Spinal cord (tissue), 10 donors: ENCODE data around the gene FRRS1L. TPM values are rescaled to one million over a fixed set of nuclear protein-coding genes. Genes with fewer than 3 reads are reported as not detected.

Source experiments
- DNase-seq, 6 donors: peaks; one replicate each; pipeline versions ENCODE4 v3.0.0 to v3.0.0-alpha.2; 2013 to 2015; ENCODE audit warnings: low spot score in 6 of 6, low read depth in 4 of 6
- H3K27ac ChIP-seq: one replicate; pipeline ENCODE4 v1.5.1; 2013; ENCODE audit warnings: low read depth, low read length, control low read depth
- H3K27me3 ChIP-seq: one replicate; pipeline ENCODE4 v1.6.1; 2013; ENCODE audit warnings: low read length; ENCODE audit not compliant: control insufficient read depth, insufficient read depth
- H3K36me3 ChIP-seq: one replicate; pipeline ENCODE4 v1.6.1; 2013; ENCODE audit warnings: low read length; ENCODE audit not compliant: control insufficient read depth, insufficient read depth
- H3K4me1 ChIP-seq: one replicate; pipeline ENCODE4 v1.6.1; 2013; ENCODE audit warnings: low read length; ENCODE audit not compliant: control insufficient read depth, insufficient read depth
- H3K4me3 ChIP-seq: one replicate; pipeline ENCODE4 v1.5.1; 2013; ENCODE audit warnings: low read depth, low read length, control low read depth
- H3K9me3 ChIP-seq: one replicate; pipeline ENCODE4 v1.6.1; 2013; ENCODE audit warnings: low read length; ENCODE audit not compliant: control insufficient read depth, insufficient read depth
- WGBS: methylation state at CpG from one replicate; pipeline ENCODE4 v1.1.5; 2013; ENCODE audit warnings: missing lambda C conversion rate; ENCODE audit not compliant: insufficient coverage; 5-methylcytosine and 5-hydroxymethylcytosine counted together
- polyA plus RNA-seq, 2 donors: library from polyadenylated mRNA; unstranded; fragments of 120-200 nt; gene quantifications; one replicate each; pipeline ENCODE4 v1.2.1, GENCODE V29; 2013; ENCODE audit not compliant: insufficient read length in 2 of 2
- total RNA-seq, 2 donors: library from RNA; depleted of rRNA in 1 of 2; stranded (reverse); fragments of 120-200 nt in 1 of 2; fragments of >200 nt in 1 of 2; gene quantifications; one replicate each; pipeline versions ENCODE4 v1.2.3 to v1.2.4, GENCODE V29; 2013 to 2014
- donor health status: healthy.

The FRRS1L gene
- total and polyA plus RNA-seq, 4 donors: 19.7 to 86.7 (median 81.9) TPM

- DNase-seq: no peak
- Histone ChIP-seq H3K4me3 (no peak overlapping the region), H3K27ac (no peak overlapping the region), H3K36me3 (no peaks in the 10 kb centered on the region), H3K4me1 (peaks cover 14% of the 10 kb centered on the region), H3K27me3 (no peaks in the 10 kb centered on the region), H3K9me3 (no peaks in the 10 kb centered on the region)
- 100% methylated on average over 1 of the region's 3 CpGs for WGBS
Measured at GRCh38 chr9:109162677-109163076, 4.4 kb downstream of the FRRS1L start.

GRCh38 chr9:109161471-109161870 lies 5.6 kb downstream of the FRRS1L start:
- Histone ChIP-seq H3K36me3 (no peaks in the 10 kb centered on the region), H3K4me3 (no peak overlapping the region), H3K27ac (no peak overlapping the region), H3K9me3 (no peaks in the 10 kb centered on the region), H3K27me3 (no peaks in the 10 kb centered on the region), H3K4me1 (peaks cover 6% of the 10 kb centered on the region)
- DNase-seq: peak in 1 of 6 donors; percentile 37
- no CpG with 5 or more reads among the region's 3 CpGs for WGBS

- Histone ChIP-seq H3K36me3 (no peaks in the 10 kb centered on the region), H3K9me3 (no peaks in the 10 kb centered on the region), H3K4me3 (no peak overlapping the region), H3K27me3 (no peaks in the 10 kb centered on the region), H3K4me1 (no peaks in the 10 kb centered on the region), H3K27ac (no peak overlapping the region)
- no peak for DNase-seq
- 97% methylated on average over 4 of the region's 4 CpGs for WGBS
Measured at GRCh38 chr9:109159583-109159982, 7.5 kb downstream of the FRRS1L start.

GRCh38 chr9:109158651-109159050 lies 8.4 kb downstream of the FRRS1L start:
- no peak overlapping the region for H3K4me3 ChIP-seq
- no peaks in the 10 kb centered on the region for H3K9me3 ChIP-seq
- no peaks in the 10 kb centered on the region for H3K36me3 ChIP-seq
- no peaks in the 10 kb centered on the region for H3K27me3 ChIP-seq
- DNase-seq: peak in 1 of 6 donors; percentile 31
- H3K27ac ChIP-seq: no peak overlapping the region
- no peaks in the 10 kb centered on the region for H3K4me1 ChIP-seq

GRCh38 chr9:109156708-109157107 lies 10.3 kb downstream of the FRRS1L start:
- WGBS: 83% methylated on average over 1 of the region's 8 CpGs
- no peaks in the 10 kb centered on the region for H3K36me3 ChIP-seq

GRCh38 chr9:109150925-109151545 lies 16.0 kb downstream of the FRRS1L start:
- no peak for DNase-seq
- no peak overlapping the region for H3K27ac ChIP-seq
- H3K9me3 ChIP-seq: peaks cover 2% of the 10 kb centered on the region
- no peaks in the 10 kb centered on the region for H3K27me3 ChIP-seq
- no peak overlapping the region for H3K4me3 ChIP-seq
- H3K36me3 ChIP-seq: peaks cover 4% of the 10 kb centered on the region
- WGBS: 86% methylated on average over 1 of the region's 3 CpGs
- no peaks in the 10 kb centered on the region for H3K4me1 ChIP-seq

More at GRCh38 chr9:109156708-109157107, 10.3 kb downstream of the FRRS1L start:
- Histone ChIP-seq H3K4me1 (no peaks in the 10 kb centered on the region), H3K4me3 (no peak overlapping the region), H3K27ac (no peak overlapping the region), H3K9me3 (peaks cover 2% of the 10 kb centered on the region), H3K27me3 (no peaks in the 10 kb centered on the region)
- no peak for DNase-seq

GRCh38 chr9:109149722-109150121 lies 17.3 kb downstream of the FRRS1L start:
- Histone ChIP-seq H3K36me3 (peaks cover 17% of the 10 kb centered on the region), H3K4me1 (no peaks in the 10 kb centered on the region), H3K27me3 (no peaks in the 10 kb centered on the region), H3K9me3 (peaks cover 2% of the 10 kb centered on the region), H3K27ac (no peak overlapping the region), H3K4me3 (no peak overlapping the region)
- no peak for DNase-seq
- WGBS: no CpG with 5 or more reads among the region's 4 CpGs

GRCh38 chr9:109149089-109149488 lies 18.0 kb downstream of the FRRS1L start:
- DNase-seq: no peak
- 94% methylated on average over 5 of the region's 5 CpGs for WGBS
- H3K9me3 ChIP-seq: peaks cover 2% of the 10 kb centered on the region
- H3K36me3 ChIP-seq: peaks cover 22% of the 10 kb centered on the region
- H3K4me1 ChIP-seq: no peaks in the 10 kb centered on the region
- no peaks in the 10 kb centered on the region for H3K27me3 ChIP-seq
- no peak overlapping the region for H3K4me3 ChIP-seq
- H3K27ac ChIP-seq: no peak overlapping the region

GRCh38 chr9:109145051-109145450 lies 22.0 kb downstream of the FRRS1L start:
- Histone ChIP-seq H3K4me3 (no peak overlapping the region), H3K4me1 (no peaks in the 10 kb centered on the region), H3K36me3 (peaks cover 45% of the 10 kb centered on the region), H3K9me3 (no peaks in the 10 kb centered on the region), H3K27me3 (no peaks in the 10 kb centered on the region), H3K27ac (no peak overlapping the region)
- DNase-seq: no peak
- 94% methylated on average over 3 of the region's 6 CpGs for WGBS

GRCh38 chr9:109143881-109144562 lies 23.0 kb downstream of the FRRS1L start:
- H3K4me3 ChIP-seq: no peak overlapping the region
- no peak for DNase-seq
- H3K27me3 ChIP-seq: no peaks in the 10 kb centered on the region
- WGBS: 95% methylated on average over 2 of the region's 5 CpGs
- H3K4me1 ChIP-seq: no peaks in the 10 kb centered on the region
- peaks cover 45% of the 10 kb centered on the region for H3K36me3 ChIP-seq
- no peaks in the 10 kb centered on the region for H3K9me3 ChIP-seq
- no peak overlapping the region for H3K27ac ChIP-seq
